ENCODE data around the gene ELMO1.

The ELMO1 gene

DNA sequence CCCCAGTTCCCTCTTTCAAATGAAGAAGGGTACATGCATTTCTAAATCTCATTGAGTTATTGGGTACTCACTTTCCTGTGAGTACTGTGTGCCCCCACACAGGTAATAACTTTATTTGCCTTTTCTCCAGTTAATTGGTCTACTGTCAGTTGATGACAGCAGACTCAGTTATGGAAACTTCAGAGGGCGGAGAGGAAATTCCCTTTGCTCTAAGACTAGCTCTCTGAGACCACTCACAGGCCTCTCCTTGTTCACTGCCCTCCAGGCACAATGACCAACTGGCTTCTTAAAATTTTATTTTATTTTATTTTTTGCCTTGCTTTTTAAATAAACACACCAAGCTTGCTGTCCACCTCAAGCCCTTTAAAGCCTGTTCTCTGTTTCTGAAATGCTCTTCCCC is 488.6 kb downstream of the ELMO1 start:
- no peak for DNase-seq

GRCh38 chr7:36958111-36958733 is 490.4 kb downstream of the ELMO1 start:
- no peak for DNase-seq

GRCh38 chr7:36957620-36958019 is 491.0 kb downstream of the ELMO1 start:
- no peak for DNase-seq

DNA sequence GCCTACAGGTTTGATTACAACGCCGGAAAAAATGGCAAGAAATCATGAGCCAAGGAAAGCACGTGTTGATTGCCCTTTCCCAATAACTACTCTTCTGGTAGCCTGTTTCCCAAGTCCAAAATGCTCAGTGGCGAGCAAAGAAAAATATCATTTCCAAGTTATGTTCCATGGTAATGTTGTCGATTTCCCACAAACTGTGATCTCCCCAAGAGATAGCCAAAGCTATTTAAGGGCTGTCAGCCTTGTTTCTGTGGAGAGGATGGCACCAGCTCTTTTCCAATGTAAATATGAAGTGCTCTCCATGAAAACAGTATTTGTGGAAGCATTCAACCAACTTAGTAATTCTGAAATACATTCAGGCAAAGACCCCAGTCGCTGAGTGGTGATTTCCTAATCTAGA is 491.9 kb downstream of the ELMO1 start:
- no peak for DNase-seq

- DNase-seq, result no peak
Measured at GRCh38 chr7:36955456-36956129, 493.1 kb downstream of the ELMO1 start.

DNA sequence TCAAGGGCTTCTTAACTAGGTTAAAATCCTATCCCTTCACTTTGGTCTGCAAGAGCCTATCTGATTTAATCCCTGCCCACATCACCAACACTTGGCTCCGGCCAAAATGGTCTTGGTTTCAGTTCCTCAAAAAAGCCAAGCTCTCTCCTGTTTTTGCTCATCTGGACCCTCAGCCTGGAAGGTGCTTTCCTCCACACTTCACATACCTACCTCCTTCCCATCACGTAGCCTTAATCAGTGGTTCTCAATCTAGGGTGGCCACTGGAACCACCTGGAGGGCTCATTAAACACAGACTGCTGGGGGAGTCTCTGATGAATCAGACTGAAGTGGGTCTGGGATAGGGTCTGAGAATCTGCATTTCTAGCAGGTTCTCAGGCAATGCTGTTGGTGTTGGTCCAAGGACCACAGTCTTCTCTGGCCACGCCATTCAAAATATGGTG is 497.4 kb downstream of the ELMO1 start:
- no peak for DNase-seq

GRCh38 chr7:36949711-36950600 is 498.7 kb downstream of the ELMO1 start:
- no peak for DNase-seq

- no peak for DNase-seq
Measured at GRCh38 chr7:36946401-36946739, 502.3 kb downstream of the ELMO1 start.

- no peak for DNase-seq
Measured at GRCh38 chr7:36945612-36946400, 502.9 kb downstream of the ELMO1 start.

- DNase-seq, result no peak
Measured at GRCh38 chr7:36944838-36945237, 503.8 kb downstream of the ELMO1 start.

DNA sequence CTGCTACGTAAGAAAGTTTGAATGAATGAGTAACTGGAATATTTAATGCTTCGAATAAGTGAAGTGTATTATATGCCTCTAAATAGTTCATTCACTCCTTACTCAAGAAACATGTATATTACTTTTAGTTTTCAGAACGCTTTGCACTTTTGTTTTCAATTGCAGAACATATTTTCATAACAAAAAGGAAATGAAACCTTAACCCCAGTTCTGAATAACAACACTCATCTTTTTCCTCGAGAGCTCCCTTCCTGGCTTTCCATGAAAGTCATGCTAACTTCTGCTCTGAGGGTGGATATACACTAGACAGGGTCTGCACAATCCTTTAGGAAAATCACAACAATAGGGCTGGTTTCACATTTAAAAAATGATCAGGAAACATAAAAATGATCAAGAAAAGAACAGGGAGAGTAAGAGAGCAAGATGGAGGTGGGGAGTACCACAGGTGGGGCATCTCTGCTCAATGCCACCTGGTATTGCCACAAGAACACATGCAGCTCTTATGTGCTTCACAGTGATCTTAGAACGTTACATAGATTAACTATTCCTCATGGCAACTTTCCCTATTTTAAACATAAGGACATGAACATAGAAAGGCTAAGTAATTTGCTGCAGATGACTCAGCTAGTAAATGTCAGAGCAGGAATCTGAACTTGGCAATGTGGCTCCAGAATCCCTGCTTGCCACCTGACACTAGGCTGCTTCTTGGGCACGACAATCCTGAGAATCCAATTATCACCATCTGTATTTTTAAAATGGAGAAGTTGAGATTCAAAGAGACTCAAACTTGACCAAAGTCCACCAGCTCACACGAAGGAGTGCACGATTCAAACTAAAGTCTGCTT is 504.9 kb downstream of the ELMO1 start:
- no peak for DNase-seq

- DNase-seq, result no peak
Measured at GRCh38 chr7:36942955-36943354, 505.7 kb downstream of the ELMO1 start.

DNA sequence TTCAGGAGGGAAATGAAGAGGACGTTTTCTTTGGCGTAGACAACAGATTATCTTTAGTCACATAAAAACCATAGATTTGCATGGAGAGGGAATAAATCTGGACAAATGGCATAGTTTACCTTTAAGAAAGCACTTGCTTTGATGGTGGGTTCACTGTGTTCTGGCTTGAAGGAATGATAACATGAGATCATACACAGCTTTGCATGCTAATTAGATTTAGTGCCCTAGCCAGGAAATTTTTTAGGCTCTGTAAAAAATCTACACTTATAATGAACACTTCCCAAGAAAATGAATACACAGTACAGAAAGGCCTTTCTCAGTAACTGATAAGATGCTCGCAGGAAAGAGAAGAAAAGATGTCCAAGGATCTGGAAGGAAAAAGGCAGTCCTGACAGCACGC is 506.1 kb downstream of the ELMO1 start:
- DNase-seq, result no peak

DNA sequence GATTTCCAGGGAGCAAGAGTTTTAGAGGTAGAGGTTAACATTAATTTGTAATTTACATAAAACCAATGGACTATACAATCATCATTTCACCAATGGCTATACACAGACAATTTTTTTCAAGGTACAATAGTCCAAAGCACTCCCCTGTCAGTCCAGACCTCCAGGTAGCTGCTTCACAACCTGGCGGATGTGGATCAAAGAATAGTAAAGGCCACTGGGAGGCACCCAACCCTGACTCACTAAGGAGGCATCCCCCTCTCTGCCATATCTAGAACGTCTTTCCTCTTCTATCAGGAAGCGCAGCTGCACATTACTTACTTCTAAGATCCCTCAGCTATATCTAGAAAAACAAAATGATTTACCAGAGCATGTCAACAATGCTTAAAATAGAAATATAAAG is 506.6 kb downstream of the ELMO1 start:
- DNase-seq, result no peak

GRCh38 chr7:36941359-36941758 is 507.3 kb downstream of the ELMO1 start:
- no peak for DNase-seq

DNA sequence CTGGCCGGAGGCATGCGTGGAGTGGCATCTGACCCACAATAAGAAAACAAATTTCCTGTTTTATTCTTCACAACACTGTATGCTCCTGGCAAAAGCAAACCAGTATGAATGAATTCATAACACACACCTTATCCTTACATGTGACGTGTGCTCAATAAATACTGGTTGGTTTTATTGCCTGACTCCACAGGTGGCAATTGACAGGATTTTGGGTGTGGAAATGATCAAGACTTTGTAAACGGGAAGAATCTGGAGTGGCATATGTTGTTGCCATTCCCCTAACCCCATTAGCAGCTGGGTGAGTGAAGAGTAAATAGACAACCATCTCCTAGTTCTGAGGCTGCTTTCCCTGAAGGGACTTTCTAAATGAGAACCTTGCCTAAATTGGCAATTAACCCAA is 508.8 kb downstream of the ELMO1 start:
- no peak for DNase-seq

DNA sequence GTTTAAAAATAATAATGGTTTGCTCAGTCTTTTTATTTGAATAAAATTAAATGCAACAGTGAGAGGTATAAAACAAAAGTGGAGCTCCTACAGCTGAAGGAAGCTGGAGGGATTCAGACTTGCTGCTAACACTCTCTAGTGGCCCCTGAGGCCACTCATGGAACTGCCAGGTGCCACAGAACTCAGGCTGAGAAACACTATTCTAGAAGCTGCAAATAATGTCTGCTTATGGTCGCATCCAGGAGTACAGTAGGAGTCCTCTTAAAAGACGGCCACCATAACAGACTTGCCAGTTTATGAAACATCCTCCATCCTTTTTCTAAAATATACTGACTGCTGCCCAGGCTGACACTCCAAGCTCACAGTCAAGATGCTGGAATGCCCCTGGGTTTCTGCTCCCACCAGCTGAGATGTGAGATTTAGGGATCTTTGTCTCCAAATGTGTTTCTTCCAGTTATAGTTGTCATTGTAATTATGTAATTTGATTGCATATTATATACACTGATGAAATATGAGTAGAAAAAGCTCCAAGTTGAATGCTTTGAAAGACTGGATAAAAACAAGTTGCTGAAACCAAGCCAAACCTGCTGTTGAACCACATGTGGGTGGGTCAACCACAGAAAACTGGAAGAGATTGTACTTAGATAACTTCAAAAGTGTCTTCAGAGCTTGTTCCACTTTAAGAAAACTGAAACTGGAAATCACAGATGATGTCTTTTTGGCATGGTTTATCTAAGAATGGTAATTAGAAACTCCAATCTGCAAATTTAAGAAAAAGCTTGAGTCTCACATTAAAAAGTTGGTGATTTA is 510.7 kb downstream of the ELMO1 start:
- DNase-seq, result no peak

- DNase-seq, result no peak
Measured at GRCh38 chr7:36931892-36932291, 516.8 kb downstream of the ELMO1 start.

GRCh38 chr7:36929791-36930190 is 518.9 kb downstream of the ELMO1 start:
- DNase-seq, result no peak

GRCh38 chr7:36928718-36929117 is 519.9 kb downstream of the ELMO1 start:
- DNase-seq, result no peak

DNA sequence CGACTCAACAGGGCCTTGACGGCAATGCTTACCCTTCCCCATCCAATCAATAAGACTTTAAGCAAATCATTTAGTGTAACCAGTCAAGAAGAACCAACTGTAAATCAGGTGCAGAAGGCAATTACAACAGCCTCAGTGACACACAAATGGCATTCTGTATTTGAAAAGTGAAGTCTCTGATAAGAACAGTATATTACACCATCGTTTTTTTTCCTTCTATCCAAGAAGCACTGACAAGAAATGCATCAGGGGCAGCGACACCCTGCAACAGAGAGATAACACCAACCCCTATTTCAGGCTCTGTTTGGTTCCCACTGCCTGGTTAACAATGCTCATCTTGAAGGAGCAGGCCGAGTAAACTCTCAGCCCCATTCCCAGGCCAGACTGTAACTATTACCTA is 520.4 kb downstream of the ELMO1 start:
- no peak for DNase-seq
